RWPE1 (cell line): ENCODE results near the gene ARHGEF4.

Source experiments
- CTCF ChIA-PET: fragments of 350-600 bp; sonication (Branson Sonifier 250); formaldehyde crosslinking; extraction: SDS; loops from one replicate; lab custom pipeline; 2021; lab: Yijun Ruan, JAX
- POLR2A ChIA-PET: fragments of 400-600 bp; formaldehyde crosslinking; extraction: SDS; loops from one replicate; lab custom pipeline; 2020; ENCODE audit warnings: antibody characterized with exemption; ENCODE audit not compliant: low non-redundant PET; lab: Yijun Ruan, JAX
- DNase-seq: peaks from one replicate; pipeline ENCODE4 v3.0.0; 2012; ENCODE audit warnings: low spot score
- H3K27ac ChIP-seq: fragments of 450-650 bp; 2 replicates; pipeline ENCODE4 v1.5.1; 2017
- TF ChIP-seq, protein P1 (sequence below): fragments of 450-650 bp; conservative IDR thresholded peaks from 2 replicates; pipeline ENCODE4 v1.5.1; 2017; ENCODE audit warnings: low read depth, mild to moderate bottlenecking

ARHGEF4 gene

DNA sequence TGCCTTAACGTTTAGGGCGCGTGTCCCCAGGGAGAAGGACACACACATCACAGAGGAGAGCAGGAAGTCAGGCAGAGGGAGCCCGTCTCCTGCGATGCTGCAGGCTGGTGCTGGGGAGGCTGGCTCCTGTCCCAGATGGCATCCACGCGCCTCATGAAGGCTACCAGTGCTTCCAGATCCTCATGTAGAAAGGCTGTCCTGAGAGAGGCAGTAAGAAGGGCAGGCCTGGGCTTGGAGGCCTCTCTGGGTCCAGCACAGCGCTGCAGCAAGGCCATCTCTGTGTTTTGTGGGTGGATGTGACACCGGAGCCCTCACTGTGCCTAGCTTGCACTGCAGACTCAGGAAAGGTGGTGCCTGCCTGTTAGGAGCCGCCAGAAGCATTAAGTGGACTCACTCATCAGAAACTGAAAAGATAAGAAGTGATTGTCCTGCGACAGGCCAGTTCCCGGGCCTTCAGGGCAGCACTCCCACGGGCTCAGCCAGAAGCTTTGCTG is 193.8 kb downstream of the ARHGEF4 start:
- ChIA-PET POLR2A (no interaction called here), CTCF (interaction anchor here (1.2 kb wide), 1 partner anchor 22 kb away, joined by 3 read pairs; no protein-coding TSS in a partner anchor)
- TF ChIP-seq, protein P1, sequence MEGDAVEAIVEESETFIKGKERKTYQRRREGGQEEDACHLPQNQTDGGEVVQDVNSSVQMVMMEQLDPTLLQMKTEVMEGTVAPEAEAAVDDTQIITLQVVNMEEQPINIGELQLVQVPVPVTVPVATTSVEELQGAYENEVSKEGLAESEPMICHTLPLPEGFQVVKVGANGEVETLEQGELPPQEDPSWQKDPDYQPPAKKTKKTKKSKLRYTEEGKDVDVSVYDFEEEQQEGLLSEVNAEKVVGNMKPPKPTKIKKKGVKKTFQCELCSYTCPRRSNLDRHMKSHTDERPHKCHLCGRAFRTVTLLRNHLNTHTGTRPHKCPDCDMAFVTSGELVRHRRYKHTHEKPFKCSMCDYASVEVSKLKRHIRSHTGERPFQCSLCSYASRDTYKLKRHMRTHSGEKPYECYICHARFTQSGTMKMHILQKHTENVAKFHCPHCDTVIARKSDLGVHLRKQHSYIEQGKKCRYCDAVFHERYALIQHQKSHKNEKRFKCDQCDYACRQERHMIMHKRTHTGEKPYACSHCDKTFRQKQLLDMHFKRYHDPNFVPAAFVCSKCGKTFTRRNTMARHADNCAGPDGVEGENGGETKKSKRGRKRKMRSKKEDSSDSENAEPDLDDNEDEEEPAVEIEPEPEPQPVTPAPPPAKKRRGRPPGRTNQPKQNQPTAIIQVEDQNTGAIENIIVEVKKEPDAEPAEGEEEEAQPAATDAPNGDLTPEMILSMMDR = no peak
- no peak for DNase-seq
- peak overlapping the region; percentile 79 for H3K27ac ChIP-seq

DNA sequence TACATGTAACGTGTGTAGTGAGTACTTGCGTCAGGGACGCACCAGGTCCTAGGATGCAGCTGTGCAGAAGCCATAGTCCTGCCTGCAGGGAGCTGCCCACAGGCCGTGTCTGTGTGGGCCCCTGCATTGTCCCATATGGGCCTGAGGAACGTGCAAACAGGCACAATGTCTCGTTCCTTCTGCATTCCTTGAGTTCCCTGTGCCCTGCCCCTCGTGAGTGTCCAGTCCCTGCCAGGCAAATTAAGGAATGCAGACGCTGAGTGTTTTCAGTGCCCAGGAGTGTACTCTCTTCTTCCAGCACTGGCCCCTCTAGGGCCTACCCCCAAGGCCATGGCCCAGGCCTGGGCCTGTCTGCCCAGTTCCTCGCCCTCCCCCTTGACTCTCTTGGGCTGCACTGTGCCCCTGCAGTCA is 194.7 kb downstream of the ARHGEF4 start:
- ChIA-PET POLR2A (no interaction called here), CTCF (no interaction called here)
- TF ChIP-seq, protein P1 = no peak
- no peak for DNase-seq
- peak overlapping the region; percentile 79 for H3K27ac ChIP-seq

DNA sequence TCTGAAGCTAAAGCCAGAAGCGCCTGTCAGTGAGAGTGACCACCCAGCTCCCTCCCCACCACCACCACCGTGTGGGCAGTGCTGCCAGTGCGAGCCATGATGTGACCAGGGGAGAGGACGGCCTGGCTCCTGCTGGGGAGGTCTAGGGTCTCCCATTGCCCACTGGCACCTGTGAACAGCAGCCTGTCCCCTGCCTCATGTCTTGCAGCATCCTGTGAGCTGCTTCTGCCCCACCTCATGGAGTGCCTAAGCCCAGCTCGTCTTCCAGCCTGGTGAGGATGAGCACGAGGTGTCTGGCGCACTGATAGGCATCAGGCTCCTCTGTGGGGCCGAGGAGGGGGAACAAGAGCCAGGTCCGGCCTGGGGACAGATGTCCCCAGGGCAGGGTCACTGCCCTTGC is 195.2 kb downstream of the ARHGEF4 start:
- ChIA-PET CTCF (no interaction called here), POLR2A (no interaction called here)
- TF ChIP-seq, protein P1 = no peak
- DNase-seq = no peak
- peak overlapping the region; percentile 79 for H3K27ac ChIP-seq

DNA sequence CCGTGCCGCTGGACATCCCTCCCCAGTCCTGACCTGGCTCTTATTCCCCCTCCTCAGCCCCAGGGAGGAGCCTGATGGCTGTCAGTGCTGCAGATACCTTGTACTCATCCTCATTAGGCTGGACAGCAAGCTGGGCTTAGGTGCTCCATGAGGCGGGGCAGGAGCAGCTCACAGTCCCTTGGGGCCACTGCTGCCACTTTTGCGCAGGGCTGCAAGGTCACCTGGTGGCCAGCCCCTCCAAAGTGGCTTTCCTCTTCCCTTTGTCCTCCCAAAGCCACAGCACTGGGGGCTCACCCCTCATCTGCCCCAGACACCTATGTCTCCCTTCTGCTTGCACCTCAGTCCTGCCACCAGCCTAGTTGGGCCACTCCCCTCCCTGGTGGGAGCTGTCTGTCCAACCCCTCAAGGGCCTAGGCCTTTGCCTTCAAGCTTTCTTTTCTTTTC is 195.7 kb downstream of the ARHGEF4 start:
- ChIA-PET POLR2A (no interaction called here), CTCF (no interaction called here)
- no peak for DNase-seq
- H3K27ac ChIP-seq = peak overlapping the region; percentile 79; the same call in 1 of the 2 replicates
- TF ChIP-seq, protein P1 = no peak

DNA sequence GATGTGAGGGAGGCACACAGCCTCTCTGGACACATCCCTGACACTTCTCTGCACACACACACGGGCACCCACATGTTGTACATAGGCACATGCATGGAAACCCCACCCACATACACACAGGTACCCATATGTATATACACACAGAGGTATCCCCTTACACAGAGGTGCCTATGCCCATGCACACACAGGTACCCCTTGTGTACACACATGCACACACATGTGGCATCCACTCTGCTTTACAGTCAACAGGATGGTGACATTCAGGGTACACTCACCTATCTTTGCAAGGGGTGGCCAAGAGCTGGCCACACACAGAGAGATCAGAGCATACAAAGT is 197.0 kb downstream of the ARHGEF4 start:
- ChIA-PET CTCF (no interaction called here), POLR2A (no interaction called here)
- no peak for DNase-seq
- H3K27ac ChIP-seq = peak overlapping the region; percentile 79
- TF ChIP-seq, protein P1 = no peak

DNA sequence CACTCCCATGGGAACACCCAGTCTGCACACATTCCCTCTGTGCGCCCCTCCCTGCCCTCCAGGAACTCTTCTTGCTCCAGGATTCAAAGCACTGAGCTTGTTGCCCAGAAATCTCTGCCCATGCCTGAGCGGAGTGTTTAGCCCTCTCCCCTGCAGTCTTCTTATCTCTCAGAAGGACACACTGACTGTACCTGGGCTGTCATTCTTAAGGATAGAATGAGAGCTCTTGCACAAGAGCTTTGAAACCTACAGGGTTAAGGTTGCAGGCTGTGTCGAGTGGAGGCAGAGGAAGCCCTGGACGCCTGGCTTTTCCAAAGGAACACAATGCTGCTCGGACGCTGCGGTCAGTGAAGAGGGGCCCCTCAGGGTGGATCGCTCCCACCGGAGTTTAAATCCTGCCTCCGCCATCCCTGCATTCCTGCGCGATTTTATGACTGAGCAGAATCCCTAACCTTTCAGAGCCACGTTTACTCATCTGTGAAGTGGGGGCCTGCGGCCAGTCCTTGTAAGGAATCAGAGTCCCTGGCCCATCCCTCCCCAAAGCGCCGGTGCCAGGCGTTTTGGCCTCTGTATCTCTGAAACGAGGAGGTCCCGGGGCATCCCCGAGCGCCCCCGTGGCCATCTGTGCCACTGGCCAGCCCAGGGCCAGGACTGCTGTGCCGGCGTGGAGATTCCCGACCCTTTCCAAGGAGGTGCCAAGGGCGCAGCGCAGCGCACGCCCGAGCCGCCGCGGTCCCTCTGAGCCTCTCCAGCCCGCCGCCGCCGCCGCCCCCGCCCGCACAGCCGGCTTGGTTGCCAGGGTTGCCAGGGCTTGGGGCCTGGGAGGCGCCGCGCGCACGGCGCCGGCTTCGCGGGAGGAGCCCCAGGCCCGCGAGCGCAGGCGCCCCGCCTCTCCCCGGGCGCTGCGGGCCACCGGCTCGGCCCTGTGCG is 197.7 kb downstream of the ARHGEF4 start:
- ChIA-PET POLR2A (interaction anchor here (0.5 kb wide), 1 partner anchor 36 kb away, joined by 4 read pairs; no protein-coding TSS in a partner anchor), CTCF (no interaction called here)
- peak; percentile 38 for DNase-seq
- H3K27ac ChIP-seq = peak overlapping the region; percentile 79
- TF ChIP-seq, protein P1 = no peak
